ENCODE data around the gene ZSWIM6.

Gene ZSWIM6

DNA sequence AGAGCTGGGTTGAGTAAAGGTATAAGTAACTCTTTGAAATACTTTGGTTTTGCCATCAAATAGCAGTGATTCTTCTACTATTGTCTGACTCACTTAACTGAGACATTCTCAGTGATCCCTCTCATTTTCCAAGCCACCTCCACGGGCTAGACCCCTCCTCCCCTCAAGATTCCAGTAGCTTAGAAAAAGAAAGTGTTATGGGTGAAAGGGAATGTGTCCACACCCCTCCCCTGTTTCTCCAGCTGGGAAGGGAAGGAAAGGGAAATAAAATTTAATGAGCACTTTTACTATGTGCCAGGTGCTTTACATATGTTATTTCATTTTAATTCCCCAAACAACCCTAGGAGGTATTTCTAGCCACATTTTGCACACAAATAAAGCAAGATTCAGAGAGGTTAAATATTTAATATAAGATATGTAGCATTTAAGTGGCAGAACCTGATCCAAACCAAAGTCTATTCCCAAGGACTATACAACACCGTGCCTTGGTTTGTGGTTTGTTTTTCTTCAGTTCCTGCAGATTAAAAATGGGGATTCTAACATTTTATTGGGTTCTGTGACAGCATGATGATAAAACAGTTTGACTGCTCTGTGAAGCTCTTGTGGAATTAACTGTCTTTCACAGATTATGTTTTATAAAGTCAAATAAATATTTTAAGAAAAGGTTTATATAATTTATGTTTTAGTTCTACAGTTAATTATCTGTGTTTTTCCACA is 135.9 kb downstream of the ZSWIM6 start:
- no peaks in the 10 kb centered on the region for H3K27me3 ChIP-seq (ENCODE audit: control insufficient read depth, insufficient read depth, low read length)
- H3K4me1 ChIP-seq (ENCODE audit: control insufficient read depth, insufficient read depth, low read length): peaks cover 13% of the 10 kb centered on the region
- H3K36me3 ChIP-seq (ENCODE audit: control insufficient read depth, insufficient read depth, low read length): 0 out of 2 replicates have a peak, but pooled peaks cover 3% of the 10 kb centered on the region
- peaks cover 13% of the 10 kb centered on the region for H3K9me3 ChIP-seq (ENCODE audit: control insufficient read depth, insufficient read depth, low read depth, low read length)
- no peak overlapping the region for H3K4me3 ChIP-seq (ENCODE audit: low read depth, low read length)
- no peak overlapping the region for H3K9ac ChIP-seq (ENCODE audit: low read length)
- H3K27ac ChIP-seq (ENCODE audit: low read depth, low read length): no peak overlapping the region

DNA sequence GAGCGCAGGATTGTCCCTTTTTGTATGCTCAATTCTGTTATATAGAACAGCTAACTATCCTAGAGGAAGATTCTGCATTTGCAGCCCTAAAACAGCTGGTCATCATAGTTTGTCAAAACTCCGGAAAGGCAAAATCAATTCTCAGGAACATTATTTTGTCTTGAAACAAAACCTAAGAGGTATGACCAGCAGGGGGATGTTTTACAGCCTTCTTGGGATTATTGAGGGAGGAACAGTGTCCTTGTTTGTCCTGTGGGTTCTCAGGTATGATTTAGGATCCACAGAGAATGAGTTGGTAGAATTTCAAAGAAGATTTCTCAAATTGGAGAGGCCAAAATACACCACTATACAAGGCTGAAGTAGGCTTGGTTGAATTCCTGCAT is 136.4 kb downstream of the ZSWIM6 start:
- Histone ChIP-seq H3K27me3 (ENCODE audit: control insufficient read depth, insufficient read depth, low read length) (no peaks in the 10 kb centered on the region), H3K36me3 (ENCODE audit: control insufficient read depth, insufficient read depth, low read length) (0 out of 2 replicates have a peak, but pooled peaks cover 3% of the 10 kb centered on the region), H3K27ac (ENCODE audit: low read depth, low read length) (no peak overlapping the region), H3K4me1 (ENCODE audit: control insufficient read depth, insufficient read depth, low read length) (peaks cover 13% of the 10 kb centered on the region), H3K9ac (ENCODE audit: low read length) (no peak overlapping the region), H3K4me3 (ENCODE audit: low read depth, low read length) (no peak overlapping the region), H3K9me3 (ENCODE audit: control insufficient read depth, insufficient read depth, low read depth, low read length) (peaks cover 13% of the 10 kb centered on the region)

- Histone ChIP-seq H3K9ac (ENCODE audit: low read length) (no peak overlapping the region), H3K4me1 (ENCODE audit: control insufficient read depth, insufficient read depth, low read length) (peaks cover 6% of the 10 kb centered on the region), H3K27ac (ENCODE audit: low read depth, low read length) (no peak overlapping the region), H3K27me3 (ENCODE audit: control insufficient read depth, insufficient read depth, low read length) (no peaks in the 10 kb centered on the region), H3K4me3 (ENCODE audit: low read depth, low read length) (no peak overlapping the region), H3K9me3 (ENCODE audit: control insufficient read depth, insufficient read depth, low read depth, low read length) (peaks cover 13% of the 10 kb centered on the region), H3K36me3 (ENCODE audit: control insufficient read depth, insufficient read depth, low read length) (0 out of 2 replicates have a peak, but pooled peaks cover 3% of the 10 kb centered on the region)
Measured at GRCh38 chr5:61471352-61471751, 139.3 kb downstream of the ZSWIM6 start.

- H3K27ac ChIP-seq (ENCODE audit: low read depth, low read length): no peak overlapping the region
- peaks cover 13% of the 10 kb centered on the region for H3K9me3 ChIP-seq (ENCODE audit: control insufficient read depth, insufficient read depth, low read depth, low read length)
- H3K27me3 ChIP-seq (ENCODE audit: control insufficient read depth, insufficient read depth, low read length): no peaks in the 10 kb centered on the region
- no peak overlapping the region for H3K4me3 ChIP-seq (ENCODE audit: low read depth, low read length)
- no peak overlapping the region for H3K9ac ChIP-seq (ENCODE audit: low read length)
- peaks cover 5% of the 10 kb centered on the region for H3K4me1 ChIP-seq (ENCODE audit: control insufficient read depth, insufficient read depth, low read length)
- peaks cover 3% of the 10 kb centered on the region; the same call in 1 of the 2 replicates for H3K36me3 ChIP-seq (ENCODE audit: control insufficient read depth, insufficient read depth, low read length)
Measured at GRCh38 chr5:61472172-61472958, 140.3 kb downstream of the ZSWIM6 start.

DNA sequence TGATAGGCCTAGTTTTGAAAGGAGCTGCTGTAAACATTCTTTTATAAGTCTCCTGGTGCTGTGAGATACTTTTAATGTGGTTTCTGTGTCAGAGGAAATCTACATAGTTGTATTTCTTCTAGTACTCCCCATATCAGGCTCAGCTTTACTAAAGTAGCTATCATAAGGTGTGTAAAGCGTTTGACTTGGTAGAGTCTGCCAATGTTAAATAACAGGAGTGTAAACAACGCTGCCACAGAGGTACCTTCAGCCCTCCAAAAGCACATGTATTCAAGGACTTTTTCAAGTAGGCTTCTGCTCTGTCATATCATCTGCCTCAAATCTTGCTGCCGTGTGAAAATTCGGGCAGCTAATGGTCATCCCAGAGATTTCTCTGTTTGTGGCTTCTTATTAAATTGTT is 142.7 kb downstream of the ZSWIM6 start:
- peaks cover 3% of the 10 kb centered on the region; the same call in 1 of the 2 replicates for H3K36me3 ChIP-seq (ENCODE audit: control insufficient read depth, insufficient read depth, low read length)

DNA sequence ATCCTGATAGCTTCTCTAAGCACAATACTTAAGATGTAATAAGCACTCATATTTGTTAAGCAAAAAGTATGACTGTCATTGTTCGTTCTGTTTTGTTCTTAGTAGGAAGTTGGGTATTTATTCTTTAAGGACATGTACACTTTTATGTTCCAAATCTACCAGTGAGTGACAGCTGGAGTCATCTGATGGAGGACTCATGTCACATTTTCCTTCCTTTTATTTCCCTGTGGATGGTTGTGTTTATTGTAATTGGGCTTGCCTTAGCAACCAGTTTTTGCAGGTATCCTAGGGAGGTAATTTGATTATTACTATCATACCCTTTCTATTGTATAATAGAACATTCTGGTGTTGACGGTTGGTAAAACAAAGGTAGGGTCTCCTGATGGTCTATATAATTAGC is 145.7 kb downstream of the ZSWIM6 start:
- no peak overlapping the region for H3K27ac ChIP-seq (ENCODE audit: low read depth, low read length)
- H3K9me3 ChIP-seq (ENCODE audit: control insufficient read depth, insufficient read depth, low read depth, low read length): no peaks in the 10 kb centered on the region
- no peaks in the 10 kb centered on the region for H3K4me1 ChIP-seq (ENCODE audit: control insufficient read depth, insufficient read depth, low read length)
- H3K9ac ChIP-seq (ENCODE audit: low read length): no peak overlapping the region
- no peaks in the 10 kb centered on the region for H3K27me3 ChIP-seq (ENCODE audit: control insufficient read depth, insufficient read depth, low read length)
- H3K36me3 ChIP-seq (ENCODE audit: control insufficient read depth, insufficient read depth, low read length): no peaks in the 10 kb centered on the region; the same call in 1 of the 2 replicates
- no peak overlapping the region for H3K4me3 ChIP-seq (ENCODE audit: low read depth, low read length)

More for the DNA sequence above, 142.7 kb downstream of the ZSWIM6 start:
- H3K4me1 ChIP-seq (ENCODE audit: control insufficient read depth, insufficient read depth, low read length): no peaks in the 10 kb centered on the region
- H3K4me3 ChIP-seq (ENCODE audit: low read depth, low read length): no peak overlapping the region
- peaks cover 13% of the 10 kb centered on the region for H3K9me3 ChIP-seq (ENCODE audit: control insufficient read depth, insufficient read depth, low read depth, low read length)
- H3K9ac ChIP-seq (ENCODE audit: low read length): no peak overlapping the region
- H3K27me3 ChIP-seq (ENCODE audit: control insufficient read depth, insufficient read depth, low read length): no peaks in the 10 kb centered on the region
- no peak overlapping the region for H3K27ac ChIP-seq (ENCODE audit: low read depth, low read length)

GRCh38 chr5:61479850-61480614 is 148.0 kb downstream of the ZSWIM6 start:
- Histone ChIP-seq H3K9ac (ENCODE audit: low read length) (no peak overlapping the region), H3K9me3 (ENCODE audit: control insufficient read depth, insufficient read depth, low read depth, low read length) (no peaks in the 10 kb centered on the region), H3K36me3 (ENCODE audit: control insufficient read depth, insufficient read depth, low read length) (no peaks in the 10 kb centered on the region; the same call in 1 of the 2 replicates), H3K27me3 (ENCODE audit: control insufficient read depth, insufficient read depth, low read length) (no peaks in the 10 kb centered on the region), H3K4me1 (ENCODE audit: control insufficient read depth, insufficient read depth, low read length) (no peaks in the 10 kb centered on the region), H3K27ac (ENCODE audit: low read depth, low read length) (no peak overlapping the region), H3K4me3 (ENCODE audit: low read depth, low read length) (no peak overlapping the region)

- Histone ChIP-seq H3K4me3 (ENCODE audit: low read depth, low read length) (no peak overlapping the region), H3K9ac (ENCODE audit: low read length) (no peak overlapping the region), H3K27ac (ENCODE audit: low read depth, low read length) (no peak overlapping the region), H3K36me3 (ENCODE audit: control insufficient read depth, insufficient read depth, low read length) (no peaks in the 10 kb centered on the region), H3K4me1 (ENCODE audit: control insufficient read depth, insufficient read depth, low read length) (no peaks in the 10 kb centered on the region), H3K9me3 (ENCODE audit: control insufficient read depth, insufficient read depth, low read depth, low read length) (no peaks in the 10 kb centered on the region), H3K27me3 (ENCODE audit: control insufficient read depth, insufficient read depth, low read length) (no peaks in the 10 kb centered on the region)
Measured at GRCh38 chr5:61482980-61483379, 150.9 kb downstream of the ZSWIM6 start.

DNA sequence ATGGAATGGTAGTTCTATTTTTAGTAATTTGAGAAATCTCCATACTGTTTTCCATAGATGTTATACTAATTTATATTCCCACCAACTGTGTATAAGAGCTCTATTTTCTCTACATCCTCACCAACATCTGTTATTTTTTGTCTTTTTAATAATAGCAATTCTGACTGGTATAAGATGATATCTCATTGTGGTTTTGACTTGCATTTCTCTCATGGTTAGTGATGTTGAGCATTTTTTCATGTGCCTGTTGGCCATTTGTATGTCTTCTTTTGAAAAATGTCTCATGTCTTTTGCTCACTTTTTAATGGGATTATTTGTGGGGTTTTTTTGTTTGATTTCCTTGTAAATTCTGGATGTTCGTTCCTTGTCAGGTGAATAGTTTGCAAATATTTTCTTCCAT is 154.4 kb downstream of the ZSWIM6 start:
- H3K9me3 ChIP-seq (ENCODE audit: control insufficient read depth, insufficient read depth, low read depth, low read length): no peaks in the 10 kb centered on the region
- H3K4me3 ChIP-seq (ENCODE audit: low read depth, low read length): no peak overlapping the region
- H3K4me1 ChIP-seq (ENCODE audit: control insufficient read depth, insufficient read depth, low read length): no peaks in the 10 kb centered on the region
- no peaks in the 10 kb centered on the region for H3K27me3 ChIP-seq (ENCODE audit: control insufficient read depth, insufficient read depth, low read length)
- H3K27ac ChIP-seq (ENCODE audit: low read depth, low read length): no peak overlapping the region
- H3K36me3 ChIP-seq (ENCODE audit: control insufficient read depth, insufficient read depth, low read length): no peaks in the 10 kb centered on the region
- H3K9ac ChIP-seq (ENCODE audit: low read length): no peak overlapping the region

DNA sequence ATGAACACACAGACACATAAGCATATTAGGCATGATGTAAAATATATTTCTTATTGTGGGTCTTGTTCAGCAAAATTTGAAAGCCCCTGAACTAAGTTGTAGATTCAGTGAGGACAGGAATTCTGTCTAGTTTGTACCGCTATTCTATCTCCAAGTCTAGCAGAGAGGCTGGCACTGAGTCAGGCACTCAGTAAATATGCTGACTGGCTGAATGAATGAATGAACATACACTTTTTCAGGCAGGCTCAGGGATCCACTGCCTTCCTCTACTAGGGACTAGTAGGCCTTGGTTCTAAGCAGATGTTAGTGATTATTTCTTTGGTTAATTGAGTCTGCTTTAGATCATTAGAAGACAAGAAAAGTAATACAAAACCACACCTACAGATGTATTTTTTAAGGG is 157.5 kb downstream of the ZSWIM6 start:
- no peaks in the 10 kb centered on the region for H3K36me3 ChIP-seq (ENCODE audit: control insufficient read depth, insufficient read depth, low read length)
- no peaks in the 10 kb centered on the region for H3K27me3 ChIP-seq (ENCODE audit: control insufficient read depth, insufficient read depth, low read length)
- H3K27ac ChIP-seq (ENCODE audit: low read depth, low read length): no peak overlapping the region
- H3K9me3 ChIP-seq (ENCODE audit: control insufficient read depth, insufficient read depth, low read depth, low read length): no peaks in the 10 kb centered on the region
- H3K4me1 ChIP-seq (ENCODE audit: control insufficient read depth, insufficient read depth, low read length): no peaks in the 10 kb centered on the region
- H3K9ac ChIP-seq (ENCODE audit: low read length): no peak overlapping the region
- H3K4me3 ChIP-seq (ENCODE audit: low read depth, low read length): no peak overlapping the region
